Spinal cord (tissue), 10 donors: ENCODE data around the gene XXYLT1. TPM values are rescaled to one million over a fixed set of nuclear protein-coding genes. Genes with fewer than 3 reads are reported as not detected.

Experiments used
- DNase-seq, 6 donors: peaks; one replicate each; pipeline versions ENCODE4 v3.0.0 to v3.0.0-alpha.2; 2013 to 2015; ENCODE audit warnings: low spot score in 6 of 6, low read depth in 4 of 6
- H3K27ac ChIP-seq: one replicate; pipeline ENCODE4 v1.5.1; 2013; ENCODE audit warnings: low read depth, low read length, control low read depth
- H3K27me3 ChIP-seq: one replicate; pipeline ENCODE4 v1.6.1; 2013; ENCODE audit warnings: low read length; ENCODE audit not compliant: control insufficient read depth, insufficient read depth
- H3K36me3 ChIP-seq: one replicate; pipeline ENCODE4 v1.6.1; 2013; ENCODE audit warnings: low read length; ENCODE audit not compliant: control insufficient read depth, insufficient read depth
- H3K4me1 ChIP-seq: one replicate; pipeline ENCODE4 v1.6.1; 2013; ENCODE audit warnings: low read length; ENCODE audit not compliant: control insufficient read depth, insufficient read depth
- H3K4me3 ChIP-seq: one replicate; pipeline ENCODE4 v1.5.1; 2013; ENCODE audit warnings: low read depth, low read length, control low read depth
- H3K9me3 ChIP-seq: one replicate; pipeline ENCODE4 v1.6.1; 2013; ENCODE audit warnings: low read length; ENCODE audit not compliant: control insufficient read depth, insufficient read depth
- WGBS: methylation state at CpG from one replicate; pipeline ENCODE4 v1.1.5; 2013; ENCODE audit warnings: missing lambda C conversion rate; ENCODE audit not compliant: insufficient coverage; 5-methylcytosine and 5-hydroxymethylcytosine counted together
- polyA plus RNA-seq, 2 donors: library from polyadenylated mRNA; unstranded; fragments of 120-200 nt; gene quantifications; one replicate each; pipeline ENCODE4 v1.2.1, GENCODE V29; 2013; ENCODE audit not compliant: insufficient read length in 2 of 2
- total RNA-seq, 2 donors: library from RNA; depleted of rRNA in 1 of 2; stranded (reverse); fragments of 120-200 nt in 1 of 2; fragments of >200 nt in 1 of 2; gene quantifications; one replicate each; pipeline versions ENCODE4 v1.2.3 to v1.2.4, GENCODE V29; 2013 to 2014
- donor health status: healthy.

XXYLT1 gene
- total and polyA plus RNA-seq, 4 donors: 28.0 to 47.9 (median 37.5) TPM

DNA sequence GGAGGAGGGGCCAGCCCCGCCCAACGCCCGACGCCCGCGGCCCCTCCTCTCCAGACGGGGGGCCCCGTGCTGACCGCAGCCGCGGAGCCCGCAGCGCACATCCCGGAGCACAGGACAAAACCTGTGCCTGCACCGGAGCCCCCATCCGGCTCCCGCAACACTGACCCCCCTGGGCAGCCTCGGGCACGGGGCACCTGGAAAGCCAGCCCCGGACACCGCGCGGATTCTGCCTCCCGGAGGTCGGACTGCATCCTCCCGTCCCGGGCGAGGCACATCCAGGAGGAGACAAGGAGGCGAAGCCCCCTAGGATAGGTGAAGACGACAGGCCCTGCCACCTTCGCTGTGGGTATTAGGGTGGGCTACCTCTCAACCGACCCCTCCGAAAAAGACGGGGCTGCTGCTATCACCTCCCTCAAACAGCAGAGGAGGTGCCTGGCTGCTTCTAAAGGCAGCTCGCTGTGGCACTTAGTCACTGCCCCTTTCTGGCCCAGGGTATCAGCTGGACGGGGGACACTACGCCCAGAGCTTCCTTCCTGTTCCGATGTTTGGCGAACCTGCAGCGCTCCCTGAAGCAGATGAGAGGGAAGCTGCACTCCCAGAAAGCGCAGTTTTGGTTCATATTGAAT, 10.6 kb downstream of the XXYLT1 start:
- Histone ChIP-seq H3K4me3 (peak overlapping the region; percentile 59), H3K27ac (peak overlapping the region; percentile 50), H3K4me1 (peaks cover 53% of the 10 kb centered on the region), H3K9me3 (no peaks in the 10 kb centered on the region), H3K27me3 (no peaks in the 10 kb centered on the region), H3K36me3 (peaks cover 16% of the 10 kb centered on the region)
- whole genome bisulfite sequencing: 7% methylated on average over 35 of the region's 41 CpGs
- DNase-seq: peak in 2 of 6 donors; percentile 43 to 47

DNA sequence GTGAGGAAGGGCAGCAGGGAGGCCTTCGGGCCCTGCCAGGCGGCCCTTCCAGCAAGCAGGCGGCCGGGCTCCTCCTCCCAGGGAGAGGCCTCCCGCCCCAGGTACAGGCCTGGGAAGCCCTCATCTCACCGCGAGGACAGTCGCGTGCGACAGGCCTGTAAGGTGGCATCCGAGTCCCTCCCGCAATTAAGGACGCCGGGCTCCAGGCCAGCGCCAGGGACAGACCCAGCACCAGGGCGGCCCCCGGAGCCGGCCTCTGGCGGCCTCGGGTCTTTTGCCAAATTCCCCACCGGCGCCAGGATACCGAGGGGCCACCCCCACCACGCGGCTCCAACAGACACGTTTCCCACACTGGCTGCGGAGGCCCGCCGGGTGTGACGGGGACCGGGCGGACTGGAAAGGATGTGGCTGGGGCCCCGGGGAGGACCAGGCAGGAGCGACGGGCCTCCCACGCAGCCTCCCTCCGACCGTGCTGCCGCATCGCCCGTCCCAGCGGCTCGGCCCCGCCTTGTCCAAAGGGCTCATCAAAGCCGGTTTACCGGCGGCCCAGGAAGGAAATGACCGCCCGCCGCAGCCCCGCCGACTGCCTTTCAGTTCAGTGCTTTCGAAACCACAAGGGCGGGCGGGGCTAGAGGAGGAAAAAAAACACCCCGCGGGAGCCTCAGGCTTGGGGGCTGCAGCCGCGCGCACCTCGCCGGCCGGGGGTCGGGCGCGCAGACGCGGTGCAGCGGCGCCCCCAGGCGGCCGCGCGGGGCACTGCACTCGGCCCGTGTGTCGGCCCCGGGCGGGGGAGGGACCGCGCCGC, 11.3 kb downstream of the XXYLT1 start:
- Histone ChIP-seq H3K36me3 (peaks cover 19% of the 10 kb centered on the region), H3K27me3 (no peaks in the 10 kb centered on the region), H3K4me3 (peak overlapping the region; percentile 57), H3K27ac (peak overlapping the region; percentile 85), H3K9me3 (no peaks in the 10 kb centered on the region), H3K4me1 (peaks cover 59% of the 10 kb centered on the region)
- DNase-seq: peak in 5 of 6 donors; percentile 74 to 96 (median 82)
- WGBS: 2% methylated on average over 82 of the region's 82 CpGs

DNA sequence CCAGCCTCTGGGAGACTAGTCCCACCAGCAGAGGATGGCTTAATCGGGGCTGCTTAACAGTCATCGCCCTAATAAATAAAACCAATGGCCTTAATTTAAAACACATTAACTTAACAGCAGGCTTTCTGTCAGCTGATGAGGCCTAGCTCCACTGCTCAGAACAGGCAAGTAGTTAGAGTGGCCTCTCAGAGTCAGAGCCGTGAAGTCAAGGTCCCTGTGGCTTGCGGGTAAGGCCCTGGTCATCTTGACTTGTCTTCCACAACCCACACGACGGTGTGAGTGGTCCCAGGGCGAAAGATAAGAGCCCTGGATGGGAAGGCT, 11.8 kb downstream of the XXYLT1 start:
- no peak for DNase-seq
- no peaks in the 10 kb centered on the region for H3K27me3 ChIP-seq
- H3K36me3 ChIP-seq: peaks cover 20% of the 10 kb centered on the region
- peaks cover 65% of the 10 kb centered on the region for H3K4me1 ChIP-seq
- H3K9me3 ChIP-seq: no peaks in the 10 kb centered on the region
- H3K4me3 ChIP-seq: peak overlapping the region; percentile 57
- WGBS: 39% methylated on average over 4 of the region's 7 CpGs
- peak overlapping the region; percentile 85 for H3K27ac ChIP-seq

DNA sequence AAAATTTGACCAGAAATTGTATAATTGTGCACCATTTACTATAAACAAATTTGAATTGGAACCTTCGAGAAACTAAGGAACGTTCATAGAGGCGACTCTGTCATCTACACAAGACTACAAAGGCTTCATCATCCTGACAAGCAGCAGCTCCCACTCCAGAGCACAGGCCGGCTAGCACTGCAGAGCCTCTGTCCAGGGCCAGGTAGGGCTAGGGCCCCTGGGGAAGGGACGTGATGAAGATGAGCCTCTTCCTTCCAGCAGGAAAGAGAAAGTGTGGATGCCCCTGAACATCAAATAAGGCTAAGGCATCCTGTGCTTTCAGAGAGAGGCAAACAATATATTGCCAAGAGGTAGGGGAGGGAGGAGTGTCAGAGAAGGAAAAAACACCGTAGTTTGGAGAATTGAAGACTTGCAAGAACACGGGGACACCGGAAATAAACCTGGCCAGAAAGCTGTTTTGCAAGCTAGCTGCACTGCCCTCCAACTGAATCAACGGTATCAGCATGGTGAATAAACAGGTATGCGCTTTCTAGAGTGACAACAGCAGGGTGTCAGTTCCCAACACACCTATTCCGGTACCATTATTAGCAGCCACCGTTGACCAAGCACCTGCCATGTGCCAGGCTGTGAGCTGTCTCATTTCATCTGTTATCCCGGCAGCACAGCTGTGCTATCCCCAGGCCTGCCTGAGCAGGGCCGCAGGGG, 12.4 kb downstream of the XXYLT1 start:
- peaks cover 70% of the 10 kb centered on the region for H3K4me1 ChIP-seq
- H3K9me3 ChIP-seq: no peaks in the 10 kb centered on the region
- peak overlapping the region; percentile 85 for H3K27ac ChIP-seq
- no peaks in the 10 kb centered on the region for H3K27me3 ChIP-seq
- 57% methylated on average over 14 of the region's 14 CpGs for WGBS
- H3K4me3 ChIP-seq: no peak overlapping the region
- H3K36me3 ChIP-seq: peaks cover 23% of the 10 kb centered on the region
- peak in 1 of 6 donors; percentile 64 for DNase-seq

DNA sequence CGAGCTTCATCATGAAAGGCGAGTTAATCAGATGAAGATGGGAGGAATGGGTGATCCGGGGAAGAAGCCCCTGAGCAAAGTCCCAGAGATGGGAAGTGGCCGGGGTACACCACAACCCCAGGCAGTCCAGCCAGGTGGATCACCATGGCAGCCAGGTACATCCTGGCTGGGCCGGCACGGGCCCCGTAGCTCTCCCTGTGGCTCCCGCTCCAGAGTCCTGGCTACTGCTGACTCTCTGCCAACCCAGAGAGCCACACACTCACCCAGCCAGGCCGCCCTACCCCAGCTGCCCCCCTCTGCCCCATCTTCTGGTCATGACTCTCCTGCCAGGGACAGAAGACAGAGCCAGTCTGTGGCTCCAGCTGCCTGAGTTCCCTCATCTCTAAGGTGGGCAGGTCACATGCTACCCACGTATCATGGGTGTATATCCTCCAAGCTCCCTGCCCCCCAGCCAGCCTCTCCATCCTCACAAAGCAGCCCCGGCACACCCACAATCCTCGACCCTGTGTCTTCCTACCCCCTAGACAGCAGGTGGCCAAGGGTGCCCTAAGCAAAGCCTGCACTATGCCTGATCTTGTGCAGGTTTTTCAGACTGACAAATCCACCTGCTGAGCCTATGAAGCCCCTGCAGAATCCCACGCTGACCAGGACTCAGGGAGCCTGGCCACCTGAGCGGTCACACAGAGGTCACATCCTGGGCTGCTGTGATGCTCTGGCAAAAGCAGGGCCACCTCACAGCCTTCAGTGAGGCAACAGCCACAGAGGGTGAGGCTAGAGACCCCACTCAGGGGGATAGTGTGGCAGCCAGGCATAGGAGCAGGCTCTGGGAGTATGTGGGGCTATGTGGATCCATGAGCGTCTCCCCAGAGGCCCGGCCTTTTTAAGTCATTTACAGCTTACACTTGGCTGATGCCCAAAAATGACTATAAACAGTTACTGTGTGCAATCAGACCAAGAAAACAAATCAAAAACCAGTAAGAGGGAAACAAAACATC, 13.2 kb downstream of the XXYLT1 start:
- 86% methylated on average over 14 of the region's 16 CpGs for WGBS
- H3K4me3 ChIP-seq: no peak overlapping the region
- H3K4me1 ChIP-seq: peaks cover 78% of the 10 kb centered on the region
- no peaks in the 10 kb centered on the region for H3K9me3 ChIP-seq
- peak in 1 of 6 donors; percentile 22 for DNase-seq
- peak overlapping the region; percentile 29 for H3K27ac ChIP-seq
- no peaks in the 10 kb centered on the region for H3K27me3 ChIP-seq
- peaks cover 23% of the 10 kb centered on the region for H3K36me3 ChIP-seq

DNA sequence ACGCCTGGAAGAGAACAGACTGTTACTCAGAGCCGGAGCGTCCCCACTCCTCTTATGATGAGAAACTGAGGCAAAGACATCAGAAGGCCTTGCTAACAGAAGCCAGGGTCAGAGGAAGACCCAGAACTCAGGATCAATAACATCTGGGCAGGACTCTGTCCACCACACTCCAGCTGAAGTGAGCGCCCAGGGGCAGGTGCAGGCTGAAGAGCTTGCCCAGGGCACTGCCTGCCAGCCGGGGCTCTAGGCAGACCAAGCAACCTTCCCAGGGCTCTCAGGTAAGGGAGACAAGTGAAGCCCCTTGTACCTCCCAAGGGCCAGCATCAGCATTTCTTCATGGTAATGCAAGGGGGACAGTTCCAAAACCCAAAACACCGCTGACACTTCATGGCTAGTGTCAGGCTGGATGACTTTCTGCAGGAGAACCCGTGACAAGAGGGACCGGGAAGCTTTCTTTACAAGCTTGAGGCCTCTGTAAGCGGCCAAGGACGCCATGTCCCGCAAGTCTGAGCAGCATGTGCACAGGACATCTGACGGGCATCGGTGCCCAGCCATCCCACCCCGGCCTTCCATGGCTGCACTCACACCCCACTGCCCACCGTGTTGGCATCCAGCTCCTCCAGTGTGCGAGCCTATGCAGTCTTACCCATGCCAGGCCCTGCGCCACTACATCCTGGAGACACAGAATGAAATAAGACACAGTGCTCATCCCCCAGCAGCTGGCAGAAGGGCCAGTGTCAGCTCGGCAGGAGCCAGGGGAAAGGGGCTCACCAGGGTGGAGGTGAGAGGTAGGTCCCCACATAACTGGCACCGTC, 14.1 kb downstream of the XXYLT1 start:
- H3K4me1 ChIP-seq: peaks cover 80% of the 10 kb centered on the region
- H3K27ac ChIP-seq: no peak overlapping the region
- no peak for DNase-seq
- whole genome bisulfite sequencing: 96% methylated on average over 17 of the region's 19 CpGs
- H3K36me3 ChIP-seq: peaks cover 23% of the 10 kb centered on the region
- H3K9me3 ChIP-seq: no peaks in the 10 kb centered on the region
- no peak overlapping the region for H3K4me3 ChIP-seq
- no peaks in the 10 kb centered on the region for H3K27me3 ChIP-seq

DNA sequence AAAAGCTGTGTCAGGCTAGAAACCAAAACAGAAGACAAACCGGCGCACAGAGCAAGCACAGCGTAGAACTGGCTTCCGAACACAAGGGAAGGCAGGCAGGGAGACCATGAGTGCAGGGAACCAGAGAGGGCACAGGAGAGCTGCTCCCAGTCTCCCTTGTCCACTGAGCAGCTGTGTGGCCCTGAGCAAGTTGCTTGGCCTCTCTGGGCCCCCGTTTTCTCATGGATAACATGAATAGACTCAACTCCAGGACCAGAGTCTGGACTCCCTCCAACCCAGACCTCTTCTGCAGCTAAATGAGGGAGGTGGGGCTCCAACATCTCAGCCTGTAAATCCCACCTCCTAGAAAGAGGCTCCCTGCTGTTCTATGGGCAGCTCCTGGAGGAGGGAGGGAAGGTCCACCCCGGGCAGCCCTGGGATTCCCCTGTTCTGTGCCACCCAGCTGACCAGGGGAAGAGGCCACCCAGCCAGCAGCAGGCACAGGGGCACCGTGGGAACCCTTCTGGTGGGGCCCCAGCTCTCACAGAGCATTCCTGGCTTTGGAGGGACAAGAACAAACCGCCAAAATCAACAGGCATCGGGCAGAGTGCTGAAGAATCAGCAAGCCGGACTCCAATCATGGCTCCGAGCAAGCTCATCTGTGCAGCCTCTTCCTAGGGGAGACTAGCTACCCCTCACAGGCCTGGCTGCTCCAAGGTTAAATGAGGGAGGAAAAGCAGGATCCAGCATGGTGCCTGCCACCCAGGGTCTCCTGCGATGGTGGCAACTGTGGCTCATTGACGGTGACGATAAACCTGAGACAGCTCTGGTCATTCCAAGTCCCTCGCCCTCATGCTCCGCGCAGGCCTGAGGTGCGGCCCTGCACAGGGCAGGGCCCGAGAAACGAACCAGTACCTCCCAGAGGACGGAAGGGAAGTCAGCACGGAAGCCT, 15.1 kb downstream of the XXYLT1 start:
- peak in 1 of 6 donors; percentile 47 for DNase-seq
- H3K36me3 ChIP-seq: peaks cover 25% of the 10 kb centered on the region
- H3K9me3 ChIP-seq: no peaks in the 10 kb centered on the region
- 76% methylated on average over 22 of the region's 22 CpGs for WGBS
- H3K27ac ChIP-seq: peak overlapping the region; percentile 48
- H3K4me1 ChIP-seq: peaks cover 84% of the 10 kb centered on the region
- H3K27me3 ChIP-seq: no peaks in the 10 kb centered on the region
- no peak overlapping the region for H3K4me3 ChIP-seq

DNA sequence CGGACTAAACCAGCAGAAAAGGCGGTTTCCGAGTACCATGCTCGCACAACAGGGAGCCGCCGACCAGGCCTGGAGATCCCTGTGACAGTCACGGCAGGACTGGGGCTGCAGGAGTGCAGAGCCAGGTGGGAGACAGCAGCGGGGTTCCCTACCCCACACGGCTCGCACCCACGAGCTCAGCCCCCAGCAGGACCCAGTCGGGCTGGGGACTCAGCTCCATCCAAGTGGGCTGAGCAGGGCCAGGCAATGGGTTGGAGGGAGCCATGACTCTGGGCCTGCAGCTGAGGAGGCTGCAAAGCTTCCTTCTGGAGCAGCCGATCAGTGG, 15.8 kb downstream of the XXYLT1 start:
- Histone ChIP-seq H3K27me3 (no peaks in the 10 kb centered on the region), H3K4me1 (peaks cover 78% of the 10 kb centered on the region), H3K36me3 (peaks cover 25% of the 10 kb centered on the region), H3K27ac (no peak overlapping the region), H3K4me3 (no peak overlapping the region), H3K9me3 (no peaks in the 10 kb centered on the region)
- 77% methylated on average over 11 of the region's 13 CpGs for WGBS
- no peak for DNase-seq
